Esophagus squamous epithelium (tissue), 4 donors: ENCODE measurements around the gene GPR146.

Experiments
- CTCF ChIP-seq, 6 experiments: fragments of 450-650 bp in 4 of 6; fragments of 200-600 bp in 2 of 6; sonication (generic) in 2 of 6; IDR thresholded peaks; one replicate each; pipeline ENCODE4 v1.5.1; 2016 to 2019; ENCODE audit warnings: antibody characterized with exemption in 6 of 6, mild to moderate bottlenecking in 4 of 6, moderate library complexity in 4 of 6
- POLR2A ChIP-seq, 4 donors: fragments of 450-650 bp; IDR thresholded peaks; one replicate each; pipeline ENCODE4 v1.6.1; 2017; ENCODE audit warnings: antibody characterized with exemption in 4 of 4, mild to moderate bottlenecking in 4 of 4, moderate library complexity in 3 of 4

GRCh38 chr7:1013581-1013980, 30.8 kb upstream of the GPR146 start:
- TF ChIP-seq CTCF (IDR thresholded peaks at IDR 0.05) (no peak), POLR2A (IDR thresholded peaks at IDR 0.05) (no peak)
